GM18867 (cell line): ENCODE results near the gene EML1.
"Not testable (repeated sequence)": the region's sequence is repeated elsewhere in the genome, so short reads cannot be mapped to it uniquely, and the experiment has no call there.

Experiments used
- ATAC-seq: cut with Tn5 transposase; IDR thresholded peaks from one replicate; pipeline ENCODE4 v1.9.1; 2021; ENCODE audit warnings: mild to moderate bottlenecking, moderate library complexity; ENCODE audit not compliant: unreplicated experiment

Gene EML1

DNA sequence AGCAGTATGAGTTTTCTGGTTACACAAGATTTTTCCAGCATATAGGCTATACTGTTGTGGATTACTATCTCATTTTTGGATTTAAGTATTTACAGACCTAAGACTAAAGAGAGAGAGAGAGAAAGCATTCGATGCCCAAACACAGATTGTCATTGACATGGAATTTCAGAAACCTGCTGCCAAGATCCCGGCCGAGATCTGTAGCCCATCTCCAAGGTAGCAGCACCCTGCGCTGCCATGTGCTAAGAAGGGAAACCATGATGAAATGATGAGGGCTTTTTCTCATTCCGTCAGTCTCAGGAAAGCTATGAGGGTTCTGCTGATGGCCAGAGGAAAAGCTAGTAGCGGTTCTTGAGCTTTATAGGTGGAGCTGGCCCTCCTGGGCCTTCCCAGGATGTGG lies 136.4 kb downstream of the EML1 start:
- no peak for ATAC-seq

DNA sequence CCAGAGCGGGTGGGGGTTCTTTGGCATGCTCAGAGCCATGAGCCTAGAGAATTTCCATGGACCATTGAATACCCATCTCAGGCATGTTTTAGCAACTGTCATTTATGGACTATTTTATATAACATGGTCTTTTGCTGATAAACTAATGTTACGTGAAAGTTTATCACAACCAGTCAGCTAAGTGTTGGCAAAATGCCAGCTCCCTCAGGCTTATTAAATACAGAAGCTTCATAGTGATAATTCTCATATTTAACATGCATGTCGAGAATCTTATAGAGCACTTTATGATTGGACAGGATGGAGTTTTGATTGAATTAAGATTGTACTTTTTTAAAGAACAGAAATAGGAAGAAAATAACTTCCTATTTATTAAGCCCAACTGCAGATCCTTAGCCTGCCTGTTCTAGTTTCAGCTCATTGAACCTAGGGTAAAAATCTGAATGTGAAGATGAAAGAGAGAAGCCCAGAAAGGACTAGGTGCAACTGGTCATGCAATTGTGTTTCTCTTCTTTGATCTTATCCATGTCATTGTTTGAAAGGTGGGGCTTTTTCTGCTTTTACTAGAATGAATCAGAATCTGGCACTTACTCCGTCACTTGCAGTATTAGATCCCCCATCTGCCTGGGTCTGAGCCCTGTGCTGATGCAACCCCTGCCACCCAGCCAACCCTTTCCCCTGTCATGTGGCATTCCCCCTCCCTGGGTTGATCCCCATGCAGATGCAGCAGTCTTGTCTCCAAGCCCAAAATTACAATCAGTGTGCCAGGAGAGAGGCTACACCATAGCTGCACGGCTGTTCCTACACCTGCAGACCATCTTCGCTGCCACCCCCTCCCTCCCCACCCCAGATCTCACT lies 137.4 kb downstream of the EML1 start:
- ATAC-seq: peak; percentile 67

DNA sequence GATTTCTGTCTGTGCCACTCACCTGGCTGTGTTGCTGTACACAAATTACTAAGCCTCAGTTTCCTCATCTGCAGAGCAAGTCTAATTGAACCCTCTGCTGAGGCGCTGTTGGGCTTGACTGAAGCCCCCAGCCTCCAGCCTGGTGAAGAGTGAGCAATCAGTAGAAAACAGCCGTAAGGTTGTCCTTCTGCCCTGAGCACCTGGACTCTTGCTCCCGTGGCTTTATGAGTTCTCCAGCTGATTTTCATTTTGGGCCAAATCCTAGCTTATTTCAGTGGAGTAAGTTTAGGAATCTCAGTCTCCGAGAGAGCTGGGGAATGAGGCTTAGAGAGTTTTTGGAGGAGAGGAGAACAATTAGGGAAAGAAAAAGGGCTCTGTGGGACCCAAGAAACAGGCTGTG lies 138.1 kb downstream of the EML1 start:
- no peak for ATAC-seq

DNA sequence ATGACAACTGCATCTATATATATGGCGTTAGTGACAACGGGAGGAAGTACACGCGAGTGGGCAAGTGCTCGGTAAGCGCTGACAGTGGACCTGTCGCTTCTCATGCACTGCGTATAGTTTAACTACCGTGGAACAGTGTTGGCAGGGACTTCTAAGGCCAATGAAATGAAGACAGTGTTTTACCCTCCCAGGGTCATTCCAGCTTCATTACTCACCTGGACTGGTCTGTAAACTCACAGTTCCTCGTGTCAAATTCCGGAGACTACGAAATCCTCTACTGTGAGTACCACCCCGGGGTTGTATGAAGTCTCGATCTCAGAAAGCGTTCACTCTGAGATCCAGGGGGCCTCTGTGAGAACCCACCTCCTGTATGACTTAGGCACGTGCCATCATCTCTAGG lies 142.8 kb downstream of the EML1 start:
- no peak for ATAC-seq

DNA sequence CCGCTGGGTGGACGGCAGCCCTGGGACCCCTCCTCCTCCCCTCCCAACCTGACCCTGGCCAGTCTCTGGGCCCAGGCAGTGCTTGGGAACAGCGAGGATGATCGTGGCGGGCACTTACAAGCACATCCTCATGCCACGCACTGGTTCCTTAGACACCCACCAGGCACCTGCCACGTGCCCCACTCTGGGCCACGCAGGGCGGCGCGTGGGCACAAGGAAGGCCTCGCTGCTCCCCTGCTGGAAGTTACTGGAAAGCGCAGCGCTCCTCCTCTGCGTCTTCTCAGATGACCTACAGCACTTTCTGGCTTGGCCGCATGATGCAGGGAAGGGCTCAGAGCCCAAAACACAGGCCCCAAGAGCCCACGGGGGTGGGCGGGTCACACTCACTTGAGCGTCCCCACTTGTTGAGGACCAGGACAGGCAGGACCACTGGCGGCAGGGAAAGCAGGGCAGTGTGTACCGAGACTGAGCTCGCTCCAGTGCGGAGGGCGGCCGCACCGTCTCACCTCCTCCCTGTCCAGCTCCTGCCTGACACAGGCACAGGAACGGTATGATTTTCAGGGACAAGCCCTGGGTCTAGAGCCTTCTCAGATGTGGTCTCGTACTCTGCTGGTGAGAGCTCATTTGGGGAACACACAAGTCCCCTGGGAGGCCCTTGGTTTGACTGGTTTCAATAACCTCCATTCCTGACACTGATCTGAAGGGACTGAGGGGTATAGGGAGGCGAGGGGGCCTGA lies 143.7 kb downstream of the EML1 start:
- no peak for ATAC-seq

DNA sequence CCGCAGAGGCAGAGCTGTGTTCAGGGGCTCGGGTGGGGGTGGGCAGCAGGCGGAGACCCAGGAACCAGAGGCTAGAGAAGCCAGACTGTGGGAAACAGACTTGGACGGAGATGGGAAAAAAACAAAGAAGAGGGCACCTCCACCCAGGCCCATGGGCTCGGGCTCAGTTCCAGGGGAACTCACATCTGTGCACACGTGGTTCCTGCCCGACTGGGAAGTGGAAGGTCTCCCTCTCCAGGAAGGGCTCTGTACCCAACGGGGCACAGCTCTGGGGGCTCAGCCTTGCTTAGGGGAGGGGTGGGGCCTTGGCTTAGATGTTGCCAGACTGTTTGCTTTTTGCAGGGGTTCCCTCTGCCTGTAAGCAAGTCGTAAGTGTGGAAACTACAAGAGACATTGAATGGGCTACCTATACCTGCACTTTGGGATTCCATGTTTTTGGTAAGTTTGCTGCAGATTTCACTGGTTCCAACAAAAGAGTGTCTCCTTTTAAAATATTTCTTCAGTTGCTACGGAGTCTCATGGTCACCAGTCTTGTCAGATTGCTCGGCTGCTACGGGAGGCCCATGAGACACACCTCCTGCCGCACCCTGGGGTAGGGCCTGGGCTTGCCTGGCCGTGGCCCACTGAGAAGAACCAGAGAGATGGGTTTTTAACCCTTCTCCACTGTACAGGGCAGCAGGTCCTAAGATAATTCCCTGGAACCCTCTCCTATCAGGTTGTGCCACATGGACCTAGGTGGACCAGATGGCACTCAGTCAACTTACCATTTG lies 144.4 kb downstream of the EML1 start:
- ATAC-seq: no peak

DNA sequence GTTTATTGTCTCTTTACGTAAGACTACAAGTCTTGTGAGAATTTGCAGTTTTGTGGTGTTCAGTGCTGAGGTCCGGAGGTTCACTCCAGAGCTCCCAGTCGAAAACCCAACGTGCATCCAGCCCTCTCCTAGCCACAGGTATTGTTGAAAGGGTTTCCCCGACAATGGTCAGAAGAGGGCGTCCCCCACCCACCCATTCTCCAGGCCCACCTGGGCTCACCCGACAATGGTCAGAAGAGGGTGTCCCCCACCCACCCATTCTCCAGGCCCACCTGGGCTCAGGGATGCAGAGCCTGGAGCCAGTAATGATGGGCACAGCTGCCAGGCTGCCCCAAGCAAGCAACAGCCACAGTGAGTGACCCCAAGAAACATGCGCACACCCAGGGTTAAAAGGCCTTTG lies 145.2 kb downstream of the EML1 start:
- ATAC-seq: no peak

DNA sequence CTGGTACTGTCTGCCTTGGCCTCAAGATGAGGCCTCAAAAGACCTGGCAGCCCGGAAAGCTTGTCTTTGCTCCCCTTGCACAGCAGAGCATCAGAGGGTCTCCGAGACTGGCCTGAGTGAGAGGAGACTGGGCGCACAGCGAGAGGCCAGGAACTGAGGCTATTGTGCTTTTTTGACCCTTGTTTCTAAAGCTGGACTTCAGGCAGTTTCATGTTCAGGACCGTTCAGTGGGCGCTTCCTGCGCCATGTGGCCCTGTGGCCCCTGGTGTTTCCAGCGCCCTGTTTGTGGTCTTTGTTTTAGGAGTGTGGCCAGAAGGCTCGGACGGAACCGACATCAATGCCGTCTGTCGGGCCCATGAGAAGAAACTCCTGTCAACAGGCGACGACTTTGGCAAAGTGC lies 145.7 kb downstream of the EML1 start:
- ATAC-seq: no peak

DNA sequence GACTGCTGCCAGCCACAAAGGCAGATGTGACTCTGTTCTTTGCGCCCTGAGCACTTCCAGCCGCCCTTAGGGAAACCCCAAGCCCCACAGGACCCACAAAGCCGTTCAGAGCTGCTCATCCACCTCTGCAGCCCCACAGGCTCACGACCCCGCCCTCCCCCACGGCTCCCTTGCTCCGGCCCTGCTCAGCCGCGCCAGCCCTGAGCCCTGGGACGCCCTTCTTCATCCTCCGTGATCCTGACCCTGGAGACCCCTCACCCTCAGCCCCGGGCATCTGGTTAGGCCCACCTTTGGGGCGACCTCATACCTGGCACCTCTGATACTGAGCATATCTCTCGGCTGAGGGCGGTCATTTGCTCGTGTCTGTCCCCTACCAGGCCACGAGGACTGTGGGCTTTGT lies 146.2 kb downstream of the EML1 start:
- no peak for ATAC-seq

DNA sequence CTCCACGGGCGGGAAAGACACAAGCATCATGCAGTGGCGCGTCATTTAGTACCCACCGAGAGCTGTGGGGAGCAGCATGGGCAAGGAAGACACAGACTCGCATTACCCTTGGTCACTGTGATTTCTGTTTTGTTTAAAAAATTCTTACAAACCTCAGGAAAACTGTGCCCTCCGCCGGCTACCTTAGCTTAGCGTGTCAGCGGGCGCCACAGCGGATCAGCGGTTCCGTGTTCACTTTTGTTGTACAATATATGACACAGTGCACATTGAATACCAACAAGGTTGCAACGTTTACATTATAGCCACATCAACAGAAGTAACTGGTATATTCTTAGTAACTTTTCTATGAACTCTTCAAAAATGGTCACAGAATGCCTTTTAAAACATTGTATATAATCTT lies 146.9 kb downstream of the EML1 start:
- ATAC-seq: no peak

DNA sequence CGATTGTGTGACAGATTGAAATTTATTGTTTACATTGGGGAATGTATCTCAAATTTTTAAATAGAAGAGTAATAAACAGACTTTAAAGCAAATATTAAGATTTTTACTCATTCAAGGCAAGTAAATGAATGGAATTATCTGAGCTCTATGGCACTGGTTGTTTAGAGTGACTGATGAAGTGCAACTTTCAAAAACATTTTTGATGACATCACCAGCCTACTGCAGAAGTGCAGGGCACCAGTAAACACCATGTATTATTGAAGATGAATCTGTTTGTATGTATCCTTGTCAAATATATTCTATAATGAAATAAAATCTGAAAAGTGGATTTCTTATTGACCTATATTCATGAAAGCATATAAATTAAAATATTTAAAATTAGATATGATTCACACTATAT lies 148.0 kb downstream of the EML1 start:
- no peak for ATAC-seq

DNA sequence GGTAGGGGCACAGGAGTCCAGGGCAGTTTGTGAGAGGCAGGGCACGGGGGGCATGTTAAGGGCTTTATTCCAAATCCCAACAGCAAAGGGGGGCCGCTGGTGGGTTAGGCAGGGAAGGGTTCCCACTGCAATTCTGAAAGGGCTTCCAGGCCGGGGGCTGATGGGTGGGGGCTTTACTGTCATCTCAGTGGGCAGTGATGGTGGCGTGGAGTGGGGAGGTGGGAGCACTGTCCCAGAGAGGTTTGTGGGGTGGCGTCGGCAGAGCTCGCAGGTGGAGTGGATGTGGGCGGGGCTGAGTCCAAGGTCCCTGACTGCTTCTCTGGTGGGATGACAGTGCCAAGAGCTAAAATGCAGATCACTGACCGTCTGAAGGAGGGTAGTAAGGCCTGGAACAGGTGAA lies 150.4 kb downstream of the EML1 start:
- ATAC-seq: no peak

DNA sequence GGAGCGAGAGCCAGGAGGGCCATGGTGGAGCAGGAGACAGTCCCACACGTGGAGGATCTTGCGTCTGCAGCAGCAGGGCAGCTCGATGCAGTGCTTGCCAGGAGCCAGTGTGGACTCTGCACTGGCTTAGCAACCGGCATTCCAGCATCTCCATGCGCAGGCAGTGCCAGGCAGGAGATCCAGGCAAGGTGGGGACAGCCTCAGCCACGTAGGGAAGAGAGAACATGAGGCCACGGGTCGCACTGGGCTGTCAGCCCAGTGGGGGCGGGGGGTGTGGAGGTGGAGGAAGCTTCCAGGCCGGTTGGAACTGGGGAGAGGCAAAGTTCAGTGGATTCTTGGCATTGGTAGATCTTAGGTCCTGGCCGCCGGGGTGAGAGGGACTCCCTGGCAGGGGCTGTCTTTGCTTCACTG lies 151.0 kb downstream of the EML1 start:
- ATAC-seq: no peak

DNA sequence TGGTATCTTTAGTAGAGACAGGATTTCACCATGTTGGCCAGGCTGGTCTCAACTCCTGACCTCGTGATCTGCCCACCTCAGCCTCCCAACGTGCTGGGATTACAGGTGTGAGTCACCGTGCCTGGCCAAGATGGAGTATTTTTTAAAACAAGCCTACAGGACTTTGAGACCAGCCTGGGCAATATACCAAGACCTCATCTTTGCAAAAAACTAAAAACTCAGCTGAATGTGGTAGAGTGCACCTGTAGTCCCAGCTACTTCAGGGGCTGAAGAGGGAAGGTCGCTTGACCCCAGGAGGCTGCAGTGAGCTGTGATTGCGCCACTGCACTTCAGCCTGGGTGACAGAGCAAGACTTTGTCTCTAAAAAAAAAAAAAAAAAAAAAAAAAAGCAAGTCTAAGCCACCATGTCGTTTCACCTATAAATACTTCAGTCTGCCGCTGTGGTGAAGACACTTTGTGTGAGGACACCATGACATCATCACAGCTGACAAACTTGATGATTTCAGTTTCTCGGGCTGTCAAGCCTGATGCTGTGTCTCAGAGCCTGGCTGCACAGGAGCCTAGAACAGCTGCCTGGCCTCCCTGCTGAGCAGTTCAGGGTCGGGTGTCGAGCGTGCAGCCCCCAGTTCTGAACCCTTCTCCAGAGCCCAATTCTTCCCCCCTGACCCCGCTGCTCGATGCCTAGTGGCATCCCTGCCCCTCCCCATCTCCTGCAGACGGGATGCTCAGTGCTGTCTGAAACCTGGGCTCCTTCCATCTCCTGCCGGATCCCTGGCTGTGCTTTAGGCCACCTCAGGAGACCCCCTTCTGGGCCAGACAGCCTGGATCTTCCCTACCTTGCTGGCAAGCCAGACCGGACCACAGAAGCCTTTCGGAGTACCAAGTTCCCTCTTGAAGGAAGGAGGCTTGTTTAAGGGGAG lies 152.8 kb downstream of the EML1 start:
- peak; percentile 76 for ATAC-seq

DNA sequence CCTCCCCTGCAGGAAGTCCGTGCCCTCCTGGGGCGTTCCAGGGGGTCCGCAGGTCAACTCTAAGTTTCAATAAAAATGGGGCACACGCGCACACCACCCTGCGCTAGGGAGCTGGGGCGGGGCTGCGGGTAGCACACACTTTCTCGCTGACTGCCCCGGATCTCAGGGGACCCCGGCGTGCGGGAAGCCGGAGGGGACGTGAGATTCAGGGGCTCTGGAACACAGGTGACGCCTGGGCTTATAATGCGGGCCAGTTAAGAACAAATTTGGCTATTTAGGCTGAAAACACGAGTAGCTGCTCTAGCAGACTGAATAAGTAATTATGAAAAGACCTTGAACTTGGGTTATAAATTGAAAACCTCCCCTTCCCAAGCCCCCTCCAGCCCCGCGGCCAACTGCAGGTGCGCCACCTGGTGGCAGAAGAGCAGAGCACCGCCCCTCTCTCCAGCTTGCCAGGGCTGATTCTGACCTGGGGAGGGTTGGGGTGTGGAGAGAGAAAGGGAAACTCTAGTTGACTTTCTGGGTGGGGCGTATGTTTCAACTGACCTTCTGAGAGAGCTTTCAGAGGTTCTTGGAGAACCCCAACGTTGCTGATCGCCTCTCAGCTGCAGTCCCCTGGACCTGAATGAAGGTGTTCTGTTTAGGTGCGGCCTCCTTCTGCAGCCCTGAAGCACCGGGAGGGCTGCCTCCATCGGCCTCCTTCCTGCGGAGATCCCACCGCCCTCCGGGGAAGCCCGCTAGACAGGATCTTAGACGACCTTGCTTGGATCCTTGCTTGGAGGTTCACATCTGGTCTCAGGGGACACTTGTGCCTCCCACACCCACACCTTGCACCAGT lies 153.7 kb downstream of the EML1 start:
- ATAC-seq: peak; percentile 63

DNA sequence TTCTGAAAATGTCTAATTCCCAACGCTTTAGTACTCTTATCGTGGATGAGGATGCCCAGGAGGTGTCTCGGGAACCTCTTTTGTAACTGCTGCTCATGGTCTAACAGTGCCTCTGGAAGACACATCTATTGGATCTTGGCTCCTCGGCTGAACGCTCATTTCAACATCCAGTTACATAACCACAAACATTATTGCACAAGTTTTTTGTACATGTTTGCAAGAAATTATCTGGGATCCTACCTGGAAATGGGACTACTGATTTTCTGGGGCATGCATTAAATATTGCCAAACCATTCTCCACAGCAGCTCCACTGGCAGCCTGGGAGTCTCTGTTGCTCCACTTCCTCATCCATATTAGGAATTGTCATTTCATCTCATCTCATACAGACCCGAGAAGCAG lies 154.5 kb downstream of the EML1 start:
- no peak for ATAC-seq

DNA sequence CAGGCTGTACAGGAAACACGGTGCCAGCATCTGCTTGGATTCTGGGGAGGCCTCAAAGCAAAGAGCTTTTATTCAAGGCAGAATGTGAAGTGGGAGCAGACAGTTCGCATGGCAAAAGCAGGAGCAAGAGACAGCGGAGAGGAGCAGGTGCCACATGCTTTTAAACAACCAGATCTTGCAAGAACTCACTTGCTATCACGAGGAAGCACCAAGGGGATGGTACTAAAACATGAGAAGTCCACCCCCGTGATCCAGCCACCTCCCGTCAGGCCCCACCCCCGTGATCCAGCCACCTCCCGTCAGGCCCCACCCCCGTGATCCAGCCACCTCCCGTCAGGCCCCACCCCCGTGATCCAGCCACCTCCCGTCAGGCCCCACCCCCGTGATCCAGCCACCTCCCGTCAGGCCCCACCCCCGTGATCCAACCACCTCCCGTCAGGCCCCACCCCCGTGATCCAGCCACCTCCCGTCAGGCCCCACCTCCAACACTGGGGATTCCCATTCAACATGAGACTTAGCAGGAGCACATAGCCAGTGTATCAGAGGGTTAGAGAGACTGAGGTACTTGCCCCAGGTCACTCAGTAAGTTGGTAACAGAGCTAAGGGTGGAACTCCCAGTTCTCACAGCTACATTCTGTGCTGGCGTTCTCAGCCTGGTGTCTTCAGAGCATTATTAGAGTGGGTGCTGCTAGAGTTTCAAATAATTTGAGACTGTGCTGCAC lies 156.0 kb downstream of the EML1 start:
- ATAC-seq: not testable (repeated sequence)

DNA sequence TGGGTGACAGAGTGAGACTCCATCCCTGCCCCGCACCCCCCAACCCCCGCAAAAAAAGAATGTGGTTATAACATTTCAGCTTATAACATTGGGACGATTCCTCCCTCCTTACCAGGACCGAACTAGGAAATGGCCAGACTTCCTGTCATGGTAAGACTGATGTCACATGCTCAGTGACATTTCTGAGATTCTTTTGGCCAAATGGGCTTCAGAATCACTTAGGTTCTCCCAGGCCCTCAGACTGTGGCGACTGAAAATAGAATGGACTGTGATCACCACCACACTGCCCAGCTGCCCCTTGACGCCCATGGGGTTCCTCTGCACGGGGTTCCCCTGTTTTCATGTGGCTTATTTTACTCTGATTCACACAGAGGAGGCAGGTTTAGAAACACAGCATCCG lies 157.0 kb downstream of the EML1 start:
- no peak for ATAC-seq

DNA sequence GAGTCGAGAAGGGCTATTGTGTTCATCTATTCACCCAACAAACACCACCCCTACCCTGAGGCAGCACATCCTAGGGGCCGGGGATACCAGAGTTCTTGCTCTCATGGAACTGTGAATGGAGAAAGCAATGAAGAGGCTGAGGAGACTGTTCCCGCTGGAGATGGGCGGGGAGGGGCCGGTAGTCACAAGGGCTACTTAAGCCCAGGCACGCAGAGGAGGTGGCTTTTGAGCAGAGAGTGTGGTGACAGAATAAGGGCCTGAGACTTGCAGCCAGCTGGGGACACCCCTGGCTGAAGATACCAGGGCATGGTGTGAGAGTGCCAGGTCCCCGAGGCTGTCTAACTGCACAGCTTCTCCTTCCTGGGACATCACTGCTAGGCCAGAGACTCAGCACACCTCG lies 157.9 kb downstream of the EML1 start:
- ATAC-seq: no peak
